ENCODE measurements around the gene FBXL19. TPM values are rescaled to one million over a fixed set of nuclear protein-coding genes. Genes with fewer than 3 reads are reported as not detected.

The FBXL19 gene
- total RNA-seq, 1 donor from 2014 or later: 36.4 TPM

DNA sequence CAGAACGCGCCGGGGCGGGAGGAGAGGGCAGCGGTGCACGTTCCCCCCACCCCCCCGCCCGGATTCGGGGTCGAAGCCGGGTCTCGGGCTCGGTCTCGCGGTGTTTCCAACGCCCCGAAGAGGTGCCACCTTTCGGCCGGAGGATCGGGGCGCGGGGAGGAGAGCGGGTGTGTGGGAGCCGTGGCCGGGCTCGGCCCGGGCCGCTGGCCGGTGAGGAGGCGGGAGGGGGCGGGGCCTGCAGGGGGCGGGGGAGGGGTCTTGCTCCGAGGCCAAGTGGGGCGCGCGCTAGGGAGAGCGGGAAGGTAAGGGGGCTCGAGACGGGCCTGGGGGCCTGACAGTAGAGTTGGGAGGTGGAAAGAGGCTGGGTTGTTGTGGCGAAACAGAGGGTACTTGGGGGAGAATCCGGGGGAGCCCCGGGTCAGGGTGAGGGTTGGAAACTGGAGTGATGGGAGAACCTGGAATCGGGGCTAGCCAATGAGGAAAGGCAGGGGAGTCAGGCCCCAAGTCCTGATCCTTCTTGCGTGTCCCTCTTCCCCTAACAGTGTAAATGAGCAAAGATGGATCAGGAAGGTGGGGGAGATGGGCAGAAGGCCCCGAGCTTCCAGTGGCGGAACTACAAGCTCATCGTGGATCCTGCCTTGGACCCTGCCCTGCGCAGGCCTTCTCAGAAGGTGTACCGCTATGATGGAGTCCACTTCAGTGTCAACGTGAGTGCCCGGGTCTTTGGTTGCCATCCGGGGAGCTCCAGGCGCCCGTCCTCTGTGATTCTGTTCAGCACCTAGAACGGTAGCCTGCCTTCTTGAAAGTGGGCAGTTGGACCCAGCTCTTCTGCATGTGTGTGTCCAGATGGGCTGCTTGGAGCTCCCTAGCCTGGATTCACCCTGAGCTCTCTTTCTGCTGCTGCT lies 35.1 kb downstream of the FBXL19 start:
- TF ChIP-seq, protein P1, sequence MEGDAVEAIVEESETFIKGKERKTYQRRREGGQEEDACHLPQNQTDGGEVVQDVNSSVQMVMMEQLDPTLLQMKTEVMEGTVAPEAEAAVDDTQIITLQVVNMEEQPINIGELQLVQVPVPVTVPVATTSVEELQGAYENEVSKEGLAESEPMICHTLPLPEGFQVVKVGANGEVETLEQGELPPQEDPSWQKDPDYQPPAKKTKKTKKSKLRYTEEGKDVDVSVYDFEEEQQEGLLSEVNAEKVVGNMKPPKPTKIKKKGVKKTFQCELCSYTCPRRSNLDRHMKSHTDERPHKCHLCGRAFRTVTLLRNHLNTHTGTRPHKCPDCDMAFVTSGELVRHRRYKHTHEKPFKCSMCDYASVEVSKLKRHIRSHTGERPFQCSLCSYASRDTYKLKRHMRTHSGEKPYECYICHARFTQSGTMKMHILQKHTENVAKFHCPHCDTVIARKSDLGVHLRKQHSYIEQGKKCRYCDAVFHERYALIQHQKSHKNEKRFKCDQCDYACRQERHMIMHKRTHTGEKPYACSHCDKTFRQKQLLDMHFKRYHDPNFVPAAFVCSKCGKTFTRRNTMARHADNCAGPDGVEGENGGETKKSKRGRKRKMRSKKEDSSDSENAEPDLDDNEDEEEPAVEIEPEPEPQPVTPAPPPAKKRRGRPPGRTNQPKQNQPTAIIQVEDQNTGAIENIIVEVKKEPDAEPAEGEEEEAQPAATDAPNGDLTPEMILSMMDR (IDR thresholded peaks at IDR 0.05; ENCODE audit: insufficient read depth, low read length, poor library complexity, severe bottlenecking): no peak
- H3K36me3 ChIP-seq (ENCODE audit: control insufficient read depth, insufficient read depth, low read length): no peaks in the 10 kb centered on the region
- DNase-seq (ENCODE audit: low read depth): no peak

DNA sequence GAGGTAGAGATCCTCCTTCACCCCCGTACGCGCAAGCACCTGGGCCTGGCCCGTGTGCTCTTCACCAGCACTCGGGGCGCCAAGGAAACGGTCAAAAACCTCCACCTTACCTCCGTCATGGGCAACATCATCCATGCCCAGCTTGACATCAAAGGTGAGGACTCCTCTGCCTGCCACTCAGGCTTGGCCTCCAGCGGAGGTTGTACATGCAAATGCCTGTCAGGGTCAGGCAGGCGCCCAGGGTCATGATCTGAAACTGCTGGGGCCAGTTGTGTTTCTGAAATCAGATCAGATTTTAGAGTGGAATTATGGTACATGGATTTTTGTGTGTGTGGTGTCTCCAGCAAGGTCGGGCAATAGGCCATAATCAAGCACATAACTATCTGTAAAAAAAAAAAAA lies 38.0 kb downstream of the FBXL19 start:
- TF ChIP-seq, protein P1 (IDR thresholded peaks at IDR 0.05; ENCODE audit: insufficient read depth, low read length, poor library complexity, severe bottlenecking): no peak
- H3K36me3 ChIP-seq (ENCODE audit: control insufficient read depth, insufficient read depth, low read length): peaks cover 3% of the 10 kb centered on the region

More for the DNA sequence above, 35.1 kb downstream of the FBXL19 start:
- Histone ChIP-seq H3K27me3 (ENCODE audit: control insufficient read depth, insufficient read depth, low read length) (no peaks in the 10 kb centered on the region), H3K4me3 (ENCODE audit: low read depth, low read length) (peak overlapping the region; percentile 86)

DNA sequence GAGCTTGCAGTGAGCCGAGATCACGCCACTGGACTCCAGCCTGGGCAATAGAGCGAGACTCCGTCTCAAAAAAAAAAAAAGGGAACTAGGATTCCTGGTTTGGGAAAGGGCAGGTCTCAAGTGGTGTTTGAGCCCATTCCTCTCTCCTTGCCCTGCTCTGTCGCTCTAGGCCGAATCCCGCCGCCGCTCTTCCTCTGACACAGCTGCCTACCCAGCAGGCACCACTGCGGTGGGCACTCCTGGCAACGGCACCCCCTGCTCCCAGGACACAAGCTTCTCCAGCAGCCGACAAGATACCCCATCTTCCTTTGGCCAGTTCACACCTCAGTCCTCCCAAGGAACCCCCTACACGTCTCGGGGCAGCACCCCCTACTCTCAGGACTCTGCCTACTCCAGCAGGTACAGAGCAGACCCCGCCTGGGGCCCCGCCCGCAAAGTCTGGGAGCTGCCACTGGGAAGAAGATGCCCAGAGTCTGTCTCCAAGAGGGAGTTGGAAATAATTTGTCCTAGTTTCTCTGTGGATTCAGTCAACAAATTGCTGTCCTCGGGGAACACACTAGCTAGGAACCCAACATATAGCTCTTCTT lies 40.6 kb downstream of the FBXL19 start:
- Histone ChIP-seq H3K4me3 (ENCODE audit: low read depth, low read length) (no peak overlapping the region), H3K36me3 (ENCODE audit: control insufficient read depth, insufficient read depth, low read length) (peaks cover 4% of the 10 kb centered on the region), H3K27me3 (ENCODE audit: control insufficient read depth, insufficient read depth, low read length) (no peaks in the 10 kb centered on the region)
- DNase-seq (ENCODE audit: low read depth): no peak
- TF ChIP-seq, protein P1 (IDR thresholded peaks at IDR 0.05; ENCODE audit: insufficient read depth, low read length, poor library complexity, severe bottlenecking): no peak

More for the DNA sequence above, 38.0 kb downstream of the FBXL19 start:
- Histone ChIP-seq H3K27me3 (ENCODE audit: control insufficient read depth, insufficient read depth, low read length) (no peaks in the 10 kb centered on the region), H3K4me3 (ENCODE audit: low read depth, low read length) (no peak overlapping the region)
- no peak for DNase-seq (ENCODE audit: low read depth)

DNA sequence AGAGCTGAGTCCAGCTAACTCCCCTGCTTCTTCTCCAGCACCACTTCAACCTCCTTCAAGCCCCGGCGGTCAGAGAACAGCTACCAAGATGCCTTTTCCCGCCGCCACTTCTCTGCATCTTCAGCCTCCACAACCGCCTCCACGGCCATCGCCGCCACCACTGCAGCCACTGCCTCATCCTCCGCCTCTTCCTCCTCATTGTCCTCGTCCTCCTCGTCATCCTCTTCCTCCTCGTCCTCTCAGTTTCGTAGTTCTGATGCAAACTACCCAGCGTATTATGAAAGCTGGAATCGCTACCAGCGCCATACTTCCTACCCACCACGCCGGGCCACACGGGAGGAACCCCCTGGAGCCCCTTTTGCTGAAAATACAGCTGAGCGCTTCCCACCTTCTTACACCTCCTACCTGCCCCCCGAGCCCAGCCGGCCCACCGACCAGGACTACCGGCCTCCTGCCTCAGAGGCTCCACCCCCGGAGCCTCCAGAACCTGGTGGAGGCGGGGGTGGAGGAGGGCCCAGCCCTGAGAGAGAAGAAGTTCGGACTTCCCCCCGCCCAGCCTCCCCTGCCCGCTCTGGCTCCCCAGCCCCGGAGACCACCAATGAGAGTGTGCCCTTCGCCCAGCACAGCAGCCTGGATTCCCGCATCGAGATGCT lies 41.3 kb downstream of the FBXL19 start:
- no peak overlapping the region for H3K4me3 ChIP-seq (ENCODE audit: low read depth, low read length)
- peaks cover 8% of the 10 kb centered on the region for H3K36me3 ChIP-seq (ENCODE audit: control insufficient read depth, insufficient read depth, low read length)
- TF ChIP-seq, protein P1 (IDR thresholded peaks at IDR 0.05; ENCODE audit: insufficient read depth, low read length, poor library complexity, severe bottlenecking): no peak
- DNase-seq (ENCODE audit: low read depth): no peak
- no peaks in the 10 kb centered on the region for H3K27me3 ChIP-seq (ENCODE audit: control insufficient read depth, insufficient read depth, low read length)

DNA sequence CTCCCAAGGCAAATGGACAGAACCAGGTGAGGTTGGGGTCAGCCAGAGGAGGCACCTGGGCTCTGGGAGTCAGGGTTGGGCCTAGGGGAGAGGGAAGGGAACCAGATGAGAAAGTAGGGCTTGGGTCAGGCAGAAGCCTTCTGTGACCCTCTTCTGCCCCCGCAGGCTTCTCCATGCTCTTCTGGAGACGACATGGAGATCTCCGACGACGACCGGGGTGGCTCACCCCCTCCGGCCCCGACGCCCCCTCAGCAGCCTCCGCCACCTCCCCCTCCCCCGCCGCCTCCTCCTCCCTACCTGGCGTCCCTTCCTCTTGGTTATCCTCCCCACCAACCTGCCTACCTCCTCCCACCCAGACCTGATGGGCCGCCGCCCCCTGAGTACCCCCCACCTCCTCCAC lies 42.1 kb downstream of the FBXL19 start:
- H3K27me3 ChIP-seq (ENCODE audit: control insufficient read depth, insufficient read depth, low read length): no peaks in the 10 kb centered on the region
- DNase-seq (ENCODE audit: low read depth): no peak
- TF ChIP-seq, protein P1 (IDR thresholded peaks at IDR 0.05; ENCODE audit: insufficient read depth, low read length, poor library complexity, severe bottlenecking): no peak
- H3K36me3 ChIP-seq (ENCODE audit: control insufficient read depth, insufficient read depth, low read length): peaks cover 8% of the 10 kb centered on the region
- no peak overlapping the region for H3K4me3 ChIP-seq (ENCODE audit: low read depth, low read length)
